Endothelial cell of umbilical vein (primary cell): Measurements from ENCODE around the gene PRKAG2. TPM values are rescaled to one million over a fixed set of nuclear protein-coding genes. Genes with fewer than 3 reads are reported as not detected.

Source experiments
- BruUV-seq: library from RNA; stranded (reverse); fragments of 400-500 nt; replicated peaks from 2 replicates; lab custom pipeline; 2021; lab: Mats Ljungman, UMichigan
- CTCF ChIA-PET: fragments of 300-600, 350-600 bp; sonication (Branson Sonifier 250); formaldehyde crosslinking; loops from one replicate; lab custom pipeline; 2021; ENCODE audit warnings: antibody characterized with exemption, inconsistent platforms; lab: Charles Lee
- POLR2A ChIA-PET: fragments of 300-600, 350-600 bp; sonication (Branson Sonifier 250); formaldehyde crosslinking; loops from one replicate; lab custom pipeline; 2021; ENCODE audit warnings: antibody characterized with exemption, inconsistent platforms; lab: Charles Lee
- DNase-seq: peaks from one replicate; pipeline ENCODE4 v3.0.0-alpha.2; 2011; ENCODE audit warnings: low read depth, low spot score
- FAIRE-seq: peaks from 2 replicates; lab custom pipeline; 2011; peaks lifted over from hg19 to GRCh38; lab: Jason Lieb, UNC
- H2AFZ ChIP-seq: 2 replicates; pipeline ENCODE4 v1.6.0; 2012; ENCODE audit warnings: low read depth, low read length, control low read depth, inconsistent platforms
- H3K27ac ChIP-seq: 2 replicates; pipeline ENCODE4 v1.5.1; 2011; ENCODE audit warnings: low read depth, mild to moderate bottlenecking, control low read depth, low read length, moderate library complexity; ENCODE audit not compliant: insufficient read depth
- H3K27me3 ChIP-seq, 2 experiments: 2 replicates each; pipeline versions ENCODE4 v1.6.0 to v1.6.1; 2011; ENCODE audit warnings: low read length in 2 of 2, mixed read lengths in 1 of 2; ENCODE audit not compliant: control insufficient read depth in 2 of 2, insufficient read depth in 2 of 2
- H3K36me3 ChIP-seq, 2 experiments: 2 replicates in 1 of 2; 3 replicates in 1 of 2; pipeline ENCODE4 v1.5.1; 2011; ENCODE audit warnings: low read length in 2 of 2, mild to moderate bottlenecking in 1 of 2, moderate library complexity in 1 of 2; ENCODE audit not compliant: control insufficient read depth in 2 of 2, insufficient read depth in 2 of 2; ENCODE audit errors: extremely low read depth in 1 of 2
- H3K4me1 ChIP-seq: 3 replicates; pipeline ENCODE4 v1.5.1; 2011; ENCODE audit warnings: mild to moderate bottlenecking, low read length; ENCODE audit not compliant: control insufficient read depth, insufficient read depth; ENCODE audit errors: extremely low read depth
- H3K4me2 ChIP-seq: 2 replicates; pipeline ENCODE4 v1.6.1; 2011; ENCODE audit warnings: low read length, control low read depth, mixed read lengths; ENCODE audit not compliant: insufficient read depth
- H3K4me3 ChIP-seq, 3 experiments: fragments of 200-600 bp in 1 of 3; sonication (generic), shearing (Covaris generic) in 1 of 3; replicated peaks in 1 of 3; 2 replicates each; pipeline ENCODE4 v1.5.1; 2011 to 2016; ENCODE audit warnings: control low read depth in 3 of 3, low read length in 3 of 3, mild to moderate bottlenecking in 2 of 3, inconsistent platforms in 1 of 3, low read depth in 1 of 3, moderate library complexity in 1 of 3; ENCODE audit not compliant: insufficient read depth in 1 of 3
- H3K79me2 ChIP-seq: 2 replicates; pipeline ENCODE4 v1.6.0; 2012; ENCODE audit warnings: low read length, inconsistent platforms; ENCODE audit not compliant: control insufficient read depth, insufficient read depth
- H3K9ac ChIP-seq: replicated peaks from 2 replicates; pipeline ENCODE3; 2011; ENCODE audit warnings: low read length, control low read depth; ENCODE audit not compliant: insufficient read depth; ENCODE audit errors: extremely low read depth
- H3K9me1 ChIP-seq: replicated peaks from 3 replicates; pipeline ENCODE4 v1.6.0; 2011; ENCODE audit warnings: mild to moderate bottlenecking, low read length; ENCODE audit not compliant: control insufficient read depth, insufficient read depth; ENCODE audit errors: extremely low read depth
- H3K9me3 ChIP-seq: replicated peaks from 2 replicates; pipeline ENCODE4 v1.5.1; 2012; ENCODE audit warnings: low read length, inconsistent platforms; ENCODE audit not compliant: control insufficient read depth, insufficient read depth
- H4K20me1 ChIP-seq: replicated peaks from 2 replicates; pipeline ENCODE3; 2011; ENCODE audit warnings: mild to moderate bottlenecking, low read length; ENCODE audit not compliant: control insufficient read depth, insufficient read depth; ENCODE audit errors: extremely low read depth
- CTCF ChIP-seq, 2 donors: IDR thresholded peaks; 1 replicate in 1 of 2; 2 replicates in 1 of 2; pipeline ENCODE4 v1.5.1; 2011; ENCODE audit warnings: low read length in 2 of 2, mild to moderate bottlenecking in 2 of 2, moderate library complexity in 2 of 2, control low read depth in 1 of 2, inconsistent platforms in 1 of 2, low read depth in 1 of 2; ENCODE audit not compliant: insufficient read depth in 1 of 2; ENCODE audit errors: extremely low read depth in 1 of 2
- EZH2 ChIP-seq: IDR thresholded peaks from 2 replicates; pipeline ENCODE4 v1.6.1; 2012; ENCODE audit warnings: borderline replicate concordance, low read depth, mild to moderate bottlenecking, moderate library complexity, low read length, inconsistent platforms; ENCODE audit not compliant: severe bottlenecking
- FOS ChIP-seq: IDR thresholded peaks from 2 replicates; pipeline ENCODE4 v1.6.1; 2011; ENCODE audit warnings: mild to moderate bottlenecking, low read length, moderate library complexity, borderline replicate concordance; ENCODE audit not compliant: insufficient read depth
- GATA2 ChIP-seq: IDR thresholded peaks from 2 replicates; pipeline ENCODE4 v1.7.0; 2011; ENCODE audit warnings: low read depth, mild to moderate bottlenecking, moderate library complexity, mixed read lengths, low read length; ENCODE audit not compliant: insufficient read length, insufficient read depth
- JUN ChIP-seq: IDR thresholded peaks from 2 replicates; pipeline ENCODE4 v1.6.1; 2011; ENCODE audit warnings: borderline replicate concordance, low read depth; ENCODE audit not compliant: insufficient read length, insufficient read depth
- MAX ChIP-seq: IDR thresholded peaks from 2 replicates; pipeline ENCODE4 v1.6.1; 2011; ENCODE audit not compliant: insufficient read depth, insufficient read length
- MYC ChIP-seq: IDR thresholded peaks from one replicate; pipeline ENCODE4 v1.6.1; 2011; ENCODE audit warnings: mild to moderate bottlenecking, low read depth, low read length
- POLR2A ChIP-seq: IDR thresholded peaks from 2 replicates; pipeline ENCODE4 v1.6.1; 2012; ENCODE audit warnings: low read depth, mild to moderate bottlenecking, control low read depth, low read length
- POLR2AphosphoS5 ChIP-seq: IDR thresholded peaks from 2 replicates; pipeline ENCODE4 v1.6.1; 2012; ENCODE audit warnings: low read depth, mild to moderate bottlenecking, control low read depth, low read length, moderate library complexity; ENCODE audit not compliant: insufficient read depth
- dilution Hi-C: fragments of 300-500 bp; cut with MboI; formaldehyde crosslinking; loops from one replicate; pipeline ENCODE4 v1.15.0; 2019; ENCODE audit warnings: low sequenced_read_pairs; ENCODE audit not compliant: extremely low pct_ligation_motif_present
- intact Hi-C: fragments of 100-400 bp; cut with micrococcal nuclease; formaldehyde crosslinking; loops from one replicate; pipeline ENCODE4 v1.10.0; 2022
- polyA plus RNA-seq, 4 experiments: library from polyadenylated mRNA; depleted of rRNA in 3 of 4; stranded (reverse) in 3 of 4; unstranded in 1 of 4; fragments of >200 nt; gene quantifications; 2 replicates each; pipeline versions ENCODE4 v1.2.1 to v1.2.3, GENCODE V29; 2011 to 2012; ENCODE audit warnings: missing spikeins in 1 of 4
- total RNA-seq: library from RNA; stranded (reverse); gene quantifications from 2 replicates; pipeline ENCODE4 v1.2.3, GENCODE V29; 2021

PRKAG2 gene
- total and polyA plus RNA-seq, 2 donors (not counting 3 experiments of a cell fraction or from before 2014, with no cell fraction given), result 19.3 to 51.5 TPM

GRCh38 chr7:151513133-151513532, 363.8 kb downstream of the PRKAG2 start:
- ChIA-PET CTCF (no interaction called here), POLR2A (no interaction called here)
- FAIRE-seq (no peak), DNase-seq (no peak)
- Histone ChIP-seq H3K4me1 (peaks cover 11% of the 10 kb centered on the region), H3K27ac (no peak overlapping the region), H3K9me1 (no peaks in the 10 kb centered on the region), H3K36me3 (no peaks in the 10 kb centered on the region), H3K9ac (no peak overlapping the region), H3K9me3 (no peaks in the 10 kb centered on the region), H3K4me2 (no peak overlapping the region), H2AFZ (no peak overlapping the region), H3K27me3 (no peaks in the 10 kb centered on the region), H3K79me2 (peaks cover 100% of the 10 kb centered on the region), H3K4me3 (no peak overlapping the region), H4K20me1 (peaks cover 31% of the 10 kb centered on the region)
- intact Hi-C loops, result no loop called here
- no peak for TF ChIP-seq JUN
- dilution Hi-C loops, result no loop called here
- no TSS peak for BruUV-seq

- peaks cover 9% of the 10 kb centered on the region for H3K4me1 ChIP-seq
- no peak for DNase-seq
- dilution Hi-C loops, result no loop called here
- no peaks in the 10 kb centered on the region for H3K27me3 ChIP-seq
- ChIA-PET POLR2A (interaction anchor here (0.6 kb wide), 1 partner anchor 590 kb away, joined by 4 read pairs; no protein-coding TSS in a partner anchor), CTCF (no interaction called here)
- no TSS peak for BruUV-seq
- no peak overlapping the region for H3K4me2 ChIP-seq
- no peak overlapping the region for H3K27ac ChIP-seq
- H3K4me3 ChIP-seq, result no peak overlapping the region
- H3K9me1 ChIP-seq, result no peaks in the 10 kb centered on the region
- TF ChIP-seq MAX (no peak), EZH2 (no peak), JUN (no peak), POLR2AphosphoS5 (no peak), GATA2 (no peak), POLR2A (no peak), CTCF (IDR thresholded peaks at IDR 0.05; ENCODE audit: extremely low read depth in 1 of 2, insufficient read depth in 1 of 2, low read depth in 1 of 2, low read length in 2 of 2) (no peak), MYC (no peak), FOS (no peak)
- FAIRE-seq, result no peak
- H4K20me1 ChIP-seq, result peaks cover 33% of the 10 kb centered on the region
- intact Hi-C loops, result no loop called here
- no peaks in the 10 kb centered on the region for H3K36me3 ChIP-seq
- no peak overlapping the region for H2AFZ ChIP-seq
- H3K9me3 ChIP-seq, result no peaks in the 10 kb centered on the region
- H3K9ac ChIP-seq, result no peak overlapping the region
- H3K79me2 ChIP-seq, result peaks cover 100% of the 10 kb centered on the region
These were observed 364.6 kb downstream of the PRKAG2 start for GRCh38 chr7:151512353-151512752.
